WERI-Rb-1 (cell line): ENCODE measurements around the gene PPP2R5D.
"Not testable (repeated sequence)": the region's sequence is repeated elsewhere in the genome, so short reads cannot be mapped to it uniquely, and the experiment has no call there.

Experiments used
- DNase-seq: peaks from one replicate; pipeline ENCODE4 v3.0.0-alpha.2; 2020
- H3K27ac ChIP-seq: fragments of 250-450 bp; sonication (Bioruptor Pico); 2 replicates; pipeline ENCODE4 v1.5.1; 2020; ENCODE audit warnings: mild to moderate bottlenecking, moderate library complexity
- H3K27me3 ChIP-seq: fragments of 250-450 bp; sonication (Bioruptor Pico); 2 replicates; pipeline ENCODE4 v1.5.1; 2021; ENCODE audit warnings: mild to moderate bottlenecking, low read depth, moderate library complexity; ENCODE audit not compliant: insufficient read depth, severe bottlenecking
- H3K36me3 ChIP-seq: fragments of 250-450 bp; sonication (Bioruptor Pico); 2 replicates; pipeline ENCODE4 v1.5.1; 2020; ENCODE audit warnings: mild to moderate bottlenecking, moderate library complexity
- H3K4me3 ChIP-seq: 2 replicates; pipeline ENCODE4 v1.5.1; 2011; ENCODE audit warnings: low read depth, mild to moderate bottlenecking, control low read depth, low read length
- H3K9me3 ChIP-seq: fragments of 250-450 bp; sonication (Bioruptor Pico); 2 replicates; pipeline ENCODE4 v1.5.1; 2021; ENCODE audit warnings: mild to moderate bottlenecking, moderate library complexity; ENCODE audit not compliant: severe bottlenecking
- CTCF ChIP-seq: IDR thresholded peaks from 2 replicates; pipeline ENCODE4 v1.5.1; 2011; ENCODE audit warnings: low read depth, mild to moderate bottlenecking, control low read depth, inconsistent platforms, low read length

PPP2R5D gene

GRCh38 chr6:42947950-42948349 is 36.4 kb upstream of the PPP2R5D start:
- Histone ChIP-seq H3K9me3 (no peaks in the 10 kb centered on the region), H3K36me3 (peaks cover 10% of the 10 kb centered on the region), H3K4me3 (no peak overlapping the region), H3K27ac (no peak overlapping the region), H3K27me3 (no peaks in the 10 kb centered on the region)
- DNase-seq: no peak
- TF ChIP-seq CTCF: no peak

- H3K36me3 ChIP-seq: no peaks in the 10 kb centered on the region
- TF ChIP-seq CTCF: no peak
- no peak overlapping the region for H3K4me3 ChIP-seq
- no peaks in the 10 kb centered on the region for H3K27me3 ChIP-seq
- no peak for DNase-seq
- peak overlapping the region; percentile 63 for H3K27ac ChIP-seq
- no peaks in the 10 kb centered on the region for H3K9me3 ChIP-seq
These were observed 32.0 kb upstream of the PPP2R5D start for GRCh38 chr6:42952389-42952788.

GRCh38 chr6:42954405-42954804 is 30.0 kb upstream of the PPP2R5D start:
- not testable (repeated sequence) for DNase-seq, H3K27ac ChIP-seq

GRCh38 chr6:42958125-42958524 is 26.2 kb upstream of the PPP2R5D start:
- no peak for DNase-seq
- Histone ChIP-seq H3K4me3 (no peak overlapping the region), H3K27ac (no peak overlapping the region), H3K27me3 (no peaks in the 10 kb centered on the region), H3K36me3 (peaks cover 10% of the 10 kb centered on the region), H3K9me3 (no peaks in the 10 kb centered on the region)
- TF ChIP-seq CTCF: no peak

More at GRCh38 chr6:42954405-42954804, 30.0 kb upstream of the PPP2R5D start:
- not testable (repeated sequence) for H3K4me3 ChIP-seq, H3K36me3 ChIP-seq, H3K9me3 ChIP-seq, H3K27me3 ChIP-seq

- Histone ChIP-seq H3K4me3 (peak overlapping the region; percentile 65), H3K27ac (no peak overlapping the region)
- TF ChIP-seq CTCF: no peak
These were observed 24.5 kb upstream of the PPP2R5D start for GRCh38 chr6:42959917-42960242.

DNA sequence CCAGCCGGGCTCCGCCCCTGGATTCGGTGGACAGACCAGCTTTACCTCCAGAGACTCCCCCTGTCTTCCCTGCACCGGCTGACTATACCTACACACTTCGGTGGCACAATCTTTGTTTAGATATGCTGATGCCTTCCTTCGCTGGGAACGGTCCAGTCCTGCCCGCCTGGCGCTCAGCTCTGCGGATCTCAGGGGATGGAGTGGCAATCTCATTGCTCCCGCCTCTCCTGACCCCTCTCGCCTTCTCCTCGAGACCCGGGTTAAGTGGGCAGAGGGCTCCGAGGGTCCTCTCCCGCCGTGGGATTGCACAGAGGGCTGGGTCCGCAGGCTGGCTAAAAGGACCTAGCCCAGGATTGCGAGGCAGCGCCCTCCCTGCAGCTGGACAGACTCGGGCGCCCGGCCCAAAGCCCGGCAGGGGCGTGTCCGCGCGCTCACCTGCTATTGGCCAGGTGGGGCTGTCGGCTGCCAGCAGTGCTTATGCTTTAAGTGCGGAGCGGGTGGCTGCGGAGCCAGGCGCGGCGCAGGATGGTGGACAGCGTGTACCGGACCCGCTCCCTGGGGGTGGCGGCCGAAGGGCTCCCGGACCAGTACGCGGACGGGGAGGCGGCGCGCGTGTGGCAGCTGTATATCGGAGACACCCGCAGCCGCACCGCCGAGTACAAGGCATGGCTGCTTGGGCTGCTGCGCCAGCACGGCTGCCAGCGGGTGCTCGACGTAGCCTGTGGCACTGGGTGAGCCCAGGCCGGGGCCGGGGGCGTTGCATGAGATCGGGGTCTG is 23.9 kb upstream of the PPP2R5D start, which contains the start of gene GNMT:
Gene GNMT (plus strand): TSS at position 512 of the 777 bp plus-strand sequence. CDS start 14 bp downstream, at position 526.
- Histone ChIP-seq H3K27ac (no peak within 1 kb of the TSS), H3K4me3 (peak within 1 kb of the TSS; percentile 65), H3K9me3 (no peaks in the 10 kb centered on the region), H3K27me3 (no peaks in the 10 kb centered on the region), H3K36me3 (peaks cover 24% of the 10 kb centered on the region)
- 0 out of 2 replicates have a peak, but pooled peaks have one; percentile 12 for TF ChIP-seq CTCF
- peak; percentile 88 for DNase-seq

More at GRCh38 chr6:42959917-42960242, 24.5 kb upstream of the PPP2R5D start:
- peaks cover 18% of the 10 kb centered on the region for H3K36me3 ChIP-seq
- no peaks in the 10 kb centered on the region for H3K9me3 ChIP-seq
- no peaks in the 10 kb centered on the region for H3K27me3 ChIP-seq
- no peak for DNase-seq
